Spleen (tissue), 11 donors: Measurements from ENCODE around the gene GGA2. TPM values are rescaled to one million over a fixed set of nuclear protein-coding genes. Genes with fewer than 3 reads are reported as not detected.

Experiments used
- DNase-seq: peaks from one replicate; pipeline ENCODE4 v3.0.0-alpha.2; 2020
- H3K27ac ChIP-seq, 8 donors: fragments of 200-600 bp; sonication (generic) in 7 of 8; 1 replicate in 4 of 8; 2 replicates in 4 of 8; pipeline versions ENCODE4 v1.5.0 to v1.8.0; 2016 to 2021; ENCODE audit warnings: inconsistent platforms in 4 of 8, mild to moderate bottlenecking in 4 of 8, moderate library complexity in 1 of 8
- H3K27me3 ChIP-seq, 7 donors: fragments of 200-600 bp; sonication (generic) in 6 of 7; replicated peaks in 1 of 7; 1 replicate in 4 of 7; 2 replicates in 3 of 7; pipeline versions ENCODE4 v1.5.0 to v1.8.0; 2016 to 2021; ENCODE audit warnings: inconsistent platforms in 3 of 7, mild to moderate bottlenecking in 1 of 7
- H3K36me3 ChIP-seq, 6 donors: fragments of 200-600 bp; sonication (generic) in 5 of 6; 1 replicate in 4 of 6; 2 replicates in 2 of 6; pipeline versions ENCODE4 v1.5.0 to v1.8.0; 2016 to 2021; ENCODE audit warnings: inconsistent platforms in 2 of 6
- H3K4me1 ChIP-seq, 6 donors: fragments of 200-600 bp; sonication (generic) in 5 of 6; 1 replicate in 3 of 6; 2 replicates in 3 of 6; pipeline versions ENCODE4 v1.5.0 to v1.8.0; 2016 to 2021; ENCODE audit warnings: inconsistent platforms in 3 of 6
- H3K4me3 ChIP-seq, 8 donors: fragments of 200-600 bp; sonication (generic) in 7 of 8; 1 replicate in 4 of 8; 2 replicates in 4 of 8; pipeline versions ENCODE4 v1.5.0 to v1.8.0; 2016 to 2021; ENCODE audit warnings: inconsistent platforms in 4 of 8, mild to moderate bottlenecking in 4 of 8, moderate library complexity in 2 of 8
- H3K9me3 ChIP-seq, 8 donors: fragments of 200-600 bp; sonication (generic) in 7 of 8; 1 replicate in 4 of 8; 2 replicates in 4 of 8; pipeline versions ENCODE4 v1.5.0 to v1.8.0; 2016 to 2021; ENCODE audit warnings: inconsistent platforms in 4 of 8
- POLR2A ChIP-seq, 3 donors: fragments of 450-650 bp; IDR thresholded peaks; one replicate each; pipeline ENCODE4 v1.5.1; 2017; ENCODE audit warnings: antibody characterized with exemption in 3 of 3, mild to moderate bottlenecking in 1 of 3
- POLR2AphosphoS5 ChIP-seq, 3 donors: sonication (generic); formaldehyde crosslinking; IDR thresholded peaks; one replicate each; pipeline ENCODE4 v1.5.1; 2017; ENCODE audit warnings: antibody characterized with exemption in 3 of 3
- WGBS, 5 donors: extraction: QIAGEN DNeasy Blood & Tissue Kit in 3 of 5; methylation state at CpG; one replicate each; pipeline versions ENCODE4 v1.1.5 to v1.1.7; 2013 to 2018; 5-methylcytosine and 5-hydroxymethylcytosine counted together
- intact Hi-C: fragments of 100-400 bp; cut with DNase I; formaldehyde crosslinking; loops from one replicate; pipeline ENCODE4 v1.15.0; 2023; ENCODE audit warnings: low total_unique reads
- polyA plus RNA-seq, 3 donors: library from polyadenylated mRNA; stranded (reverse); fragments of 200-250 nt; gene quantifications; one replicate each; pipeline ENCODE4 v1.2.1, GENCODE V29; 2013
- total RNA-seq, 7 donors: library from RNA; depleted of rRNA in 3 of 7; stranded (reverse); fragments of >200 nt in 3 of 7; fragmentation: NEBNext Ultra II Directional in 4 of 7; extraction: Animal tissue kit (Norgen Biotek cat#: 25700) in 4 of 7; gene quantifications; one replicate each; pipeline versions ENCODE4 v1.1.0 to v1.2.1, GENCODE V29; 2016 to 2021
- TF ChIP-seq, protein P1 (sequence below), 11 experiments: fragments of 200-600 bp in 7 of 11; fragments of 450-650 bp in 4 of 11; sonication (generic) in 4 of 11; IDR thresholded peaks in 8 of 11; conservative IDR thresholded peaks in 3 of 11; 1 replicate in 7 of 11; 2 replicates in 4 of 11; pipeline versions ENCODE4 v1.4.0 to v1.8.0; 2016 to 2021; ENCODE audit warnings: antibody characterized with exemption in 11 of 11, inconsistent platforms in 4 of 11, mild to moderate bottlenecking in 1 of 11
- donor health status: healthy with polysubstance abuse.
- donor health status: DM: no; HTN: no; CAD: no; lungs with moderate emphysema.
- donor health status: DM: no; HTN: no; CAD: no.
- donor health status: Bipolar disorder and iron deficiency.
- donor health status: healthy.
- donor health status: DM: no; HTN: no; CAD: no.
- donor health status: DM: yes; HTN: yes; CAD: no.

The GGA2 gene
- total and polyA plus RNA-seq, 10 donors, result 49.4 to 179 (median 141) TPM

DNA sequence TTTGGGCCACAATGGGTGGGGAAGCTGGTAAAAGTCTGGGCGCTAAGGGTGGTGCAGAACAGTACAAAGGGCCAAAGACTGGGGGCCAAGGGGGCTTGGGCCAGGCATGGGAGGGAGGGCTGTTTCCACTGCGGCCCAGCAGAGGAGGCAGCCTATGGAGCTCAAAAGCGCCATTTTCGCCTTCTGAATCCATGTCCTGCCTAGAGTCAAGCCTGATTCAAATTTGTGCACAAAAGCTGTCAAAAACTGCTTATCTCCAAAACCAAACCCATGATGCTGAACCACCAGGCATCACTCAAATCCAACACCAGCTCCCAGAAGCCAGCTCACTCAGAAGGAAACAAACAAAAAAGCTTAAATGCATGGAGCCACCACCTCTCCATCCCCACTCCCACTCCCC lies 73.3 kb downstream of the GGA2 start:
- Histone ChIP-seq H3K4me1 (peaks cover 0 to 22% (median 9%) of the 10 kb centered on the region in 6 donors), H3K27me3 (no peaks in the 10 kb centered on the region), H3K4me3 (no peak overlapping the region), H3K9me3 (no peaks in the 10 kb centered on the region), H3K36me3 (peaks cover 0 to 89% (median 53%) of the 10 kb centered on the region in 6 donors), H3K27ac (no peak overlapping the region)
- WGBS, 5 donors, result 95 to 100% (median 97%) methylated on average over 4 of the region's 4 CpGs
- intact Hi-C loops, result no loop called here
- no peak for DNase-seq
- TF ChIP-seq, protein P1, sequence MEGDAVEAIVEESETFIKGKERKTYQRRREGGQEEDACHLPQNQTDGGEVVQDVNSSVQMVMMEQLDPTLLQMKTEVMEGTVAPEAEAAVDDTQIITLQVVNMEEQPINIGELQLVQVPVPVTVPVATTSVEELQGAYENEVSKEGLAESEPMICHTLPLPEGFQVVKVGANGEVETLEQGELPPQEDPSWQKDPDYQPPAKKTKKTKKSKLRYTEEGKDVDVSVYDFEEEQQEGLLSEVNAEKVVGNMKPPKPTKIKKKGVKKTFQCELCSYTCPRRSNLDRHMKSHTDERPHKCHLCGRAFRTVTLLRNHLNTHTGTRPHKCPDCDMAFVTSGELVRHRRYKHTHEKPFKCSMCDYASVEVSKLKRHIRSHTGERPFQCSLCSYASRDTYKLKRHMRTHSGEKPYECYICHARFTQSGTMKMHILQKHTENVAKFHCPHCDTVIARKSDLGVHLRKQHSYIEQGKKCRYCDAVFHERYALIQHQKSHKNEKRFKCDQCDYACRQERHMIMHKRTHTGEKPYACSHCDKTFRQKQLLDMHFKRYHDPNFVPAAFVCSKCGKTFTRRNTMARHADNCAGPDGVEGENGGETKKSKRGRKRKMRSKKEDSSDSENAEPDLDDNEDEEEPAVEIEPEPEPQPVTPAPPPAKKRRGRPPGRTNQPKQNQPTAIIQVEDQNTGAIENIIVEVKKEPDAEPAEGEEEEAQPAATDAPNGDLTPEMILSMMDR (IDR thresholded peaks at IDR 0.05 in 8 of 11, conservative IDR thresholded peaks at IDR 0.05 in 3 of 11), result no peak
- no peak for TF ChIP-seq POLR2AphosphoS5 (IDR thresholded peaks at IDR 0.05)
- no peak for TF ChIP-seq POLR2A (IDR thresholded peaks at IDR 0.05)

DNA sequence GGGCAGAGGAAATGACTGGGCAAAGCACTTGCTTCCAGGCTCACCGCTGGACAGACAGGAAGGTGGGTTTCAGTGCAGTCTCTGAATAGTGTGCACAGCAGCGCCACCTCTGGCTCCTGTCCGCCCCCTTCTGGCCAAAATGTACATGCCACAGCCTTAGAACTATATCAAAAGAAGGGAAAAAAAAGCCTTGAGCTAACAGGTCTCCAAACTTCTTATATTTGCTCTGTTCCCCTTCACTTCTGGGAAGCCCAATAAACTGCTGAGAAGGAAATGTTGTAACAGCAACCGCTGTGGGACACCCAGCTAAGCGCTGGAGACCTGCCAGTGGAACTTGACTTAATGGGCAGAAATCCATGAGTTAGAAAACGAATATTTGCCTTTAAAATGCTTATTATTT lies 74.8 kb downstream of the GGA2 start:
- peaks cover 0 to 89% (median 52%) of the 10 kb centered on the region in 6 donors for H3K36me3 ChIP-seq
- no peak overlapping the region for H3K4me3 ChIP-seq
- DNase-seq, result peak; percentile 82
- peak overlapping the region in 2 of 8 donors; percentile 3 to 28 for H3K27ac ChIP-seq
- WGBS, 5 donors, result 25 to 53% (median 33%) methylated on average over 6 of the region's 6 CpGs
- peaks cover 0 to 22% (median 9%) of the 10 kb centered on the region in 6 donors for H3K4me1 ChIP-seq
- no peaks in the 10 kb centered on the region for H3K27me3 ChIP-seq
- no peak for TF ChIP-seq POLR2AphosphoS5 (IDR thresholded peaks at IDR 0.05)
- TF ChIP-seq, protein P1 (IDR thresholded peaks at IDR 0.05 in 8 of 11, conservative IDR thresholded peaks at IDR 0.05 in 3 of 11), result peak; percentile 44 to 86 (median 74)
- H3K9me3 ChIP-seq, result no peaks in the 10 kb centered on the region
- intact Hi-C loops, result no loop called here

DNA sequence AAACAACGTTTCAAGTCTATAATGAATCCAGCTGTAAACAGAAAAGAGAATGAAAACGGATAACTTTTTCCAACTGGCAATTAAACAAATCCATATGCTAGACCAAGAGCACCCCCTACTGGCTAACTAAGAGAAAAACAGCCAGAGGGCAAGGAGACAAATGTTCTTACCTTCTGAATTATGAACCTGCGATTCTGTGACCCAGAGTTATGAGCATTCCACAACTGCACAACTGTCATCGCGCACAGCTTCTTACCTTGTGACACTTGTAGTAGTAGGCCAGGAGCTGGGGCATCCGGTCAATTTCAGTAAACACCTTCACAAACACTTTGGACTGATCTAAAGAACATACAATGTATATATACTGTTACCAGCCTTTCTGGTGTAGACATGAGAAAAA lies 75.9 kb downstream of the GGA2 start:
- H3K36me3 ChIP-seq, result peaks cover 0 to 89% (median 57%) of the 10 kb centered on the region in 6 donors

DNA sequence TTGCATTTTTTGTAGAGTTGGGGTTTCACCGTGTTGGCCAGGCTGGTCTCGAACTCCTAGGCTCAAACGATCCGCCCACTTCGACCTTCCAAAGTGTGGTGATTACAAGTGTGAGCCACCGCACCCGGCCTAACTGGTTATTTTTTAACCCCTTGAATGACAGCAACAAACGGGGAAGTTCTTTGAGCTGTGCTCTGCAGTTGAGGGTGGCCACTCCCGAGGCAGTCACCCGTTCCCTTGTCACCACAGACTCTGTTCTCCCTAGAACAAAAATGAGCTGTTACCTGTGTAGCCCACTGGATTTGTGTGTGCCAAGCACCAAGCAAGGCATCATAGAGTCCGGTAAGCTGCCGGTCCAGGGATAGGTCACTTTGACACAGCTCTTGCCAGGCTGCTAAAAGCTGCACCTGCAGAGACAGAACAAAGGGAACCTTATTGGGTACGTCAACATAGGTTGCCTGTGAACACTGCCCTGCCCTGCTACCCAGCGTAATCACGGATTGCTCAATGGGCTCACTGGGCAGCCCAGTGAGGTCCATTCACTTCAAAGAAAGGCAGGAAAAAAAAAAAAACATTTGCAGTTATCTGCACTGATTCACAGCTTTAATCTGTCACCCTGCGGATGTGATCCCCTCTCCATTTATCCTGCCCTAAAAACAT lies 76.9 kb downstream of the GGA2 start:
- no peaks in the 10 kb centered on the region for H3K9me3 ChIP-seq
- no peaks in the 10 kb centered on the region for H3K27me3 ChIP-seq
- peaks cover 0 to 22% (median 9%) of the 10 kb centered on the region in 6 donors for H3K4me1 ChIP-seq
- intact Hi-C loops, result loop anchor here (5.0 kb wide), 1 partner anchor 251 kb away; the partner anchor contains the start of gene SCNN1G
- WGBS, 5 donors, result 86 to 91% (median 89%) methylated on average over 16 of the region's 16 CpGs
- TF ChIP-seq POLR2AphosphoS5 (IDR thresholded peaks at IDR 0.05) (no peak), POLR2A (IDR thresholded peaks at IDR 0.05) (no peak)
- TF ChIP-seq, protein P1 (IDR thresholded peaks at IDR 0.05 in 8 of 11, conservative IDR thresholded peaks at IDR 0.05 in 3 of 11), result no peak
- no peak overlapping the region for H3K27ac ChIP-seq
- no peak overlapping the region for H3K4me3 ChIP-seq
- no peak for DNase-seq
- H3K36me3 ChIP-seq, result peaks cover 0 to 89% (median 59%) of the 10 kb centered on the region in 6 donors

More for the DNA sequence above, 75.9 kb downstream of the GGA2 start:
- Histone ChIP-seq H3K9me3 (no peaks in the 10 kb centered on the region), H3K4me1 (peaks cover 0 to 22% (median 9%) of the 10 kb centered on the region in 6 donors), H3K4me3 (no peak overlapping the region), H3K27ac (no peak overlapping the region), H3K27me3 (no peaks in the 10 kb centered on the region)
- 34 to 51% (median 44%) methylated on average over 6 of the region's 6 CpGs for WGBS, 5 donors
- DNase-seq, result no peak
- TF ChIP-seq POLR2AphosphoS5 (IDR thresholded peaks at IDR 0.05), result no peak
- TF ChIP-seq, protein P1 (IDR thresholded peaks at IDR 0.05 in 8 of 11, conservative IDR thresholded peaks at IDR 0.05 in 3 of 11), result peak; percentile 69 to 90 (median 83)
- intact Hi-C loops, result loop anchor here (5.0 kb wide), 1 partner anchor 252 kb away; the partner anchor contains the start of gene SCNN1G
